ENCODE results near the gene LOC128125822.
A peak's percentile ranks its signal among the peaks of the same experiment; 100 is the strongest.

The LOC128125822 gene

DNA sequence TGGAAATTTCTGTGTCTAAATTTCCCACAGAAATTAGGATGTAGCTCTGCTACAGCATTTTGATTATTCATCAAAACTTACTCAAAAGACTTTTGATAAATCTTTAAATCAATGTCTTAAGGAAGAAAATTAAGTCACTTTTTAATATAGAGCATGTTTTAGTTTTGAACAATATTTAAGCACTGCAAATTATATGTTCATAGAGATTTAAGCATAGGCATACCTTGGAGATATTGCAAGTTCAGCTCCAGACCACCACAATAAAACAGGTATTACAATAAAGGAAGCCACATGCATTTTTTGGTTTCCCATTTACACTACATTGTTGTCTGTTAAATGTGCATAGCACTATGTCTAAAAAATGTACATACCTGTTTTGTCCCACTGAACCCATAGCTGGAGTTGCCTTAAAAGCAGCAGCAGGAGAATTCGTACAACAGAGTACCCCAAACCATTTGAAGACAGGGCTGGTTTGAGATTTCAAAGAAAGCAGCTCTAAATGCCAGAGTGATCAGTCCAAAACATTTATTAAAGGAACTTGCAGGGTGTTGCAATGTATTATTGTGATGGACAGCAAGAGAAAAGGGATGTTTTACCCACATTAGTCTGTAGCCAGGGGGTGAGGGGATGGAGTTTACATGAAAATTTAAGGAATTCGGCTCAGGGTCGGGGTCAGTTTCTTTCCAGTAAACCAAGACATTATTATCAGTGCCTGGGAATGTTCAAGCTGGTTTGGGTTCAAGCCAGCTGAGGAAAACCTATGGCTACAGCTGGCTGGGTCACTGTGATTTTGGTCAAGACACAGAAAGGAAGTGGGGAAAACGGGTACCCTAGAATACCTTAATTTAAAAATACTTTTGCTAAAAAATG lies 6.3 kb upstream of the LOC128125822 start:
- no peak for ATAC-seq (ENCODE audit: low FRiP score)
- TF ChIP-seq, protein P1, sequence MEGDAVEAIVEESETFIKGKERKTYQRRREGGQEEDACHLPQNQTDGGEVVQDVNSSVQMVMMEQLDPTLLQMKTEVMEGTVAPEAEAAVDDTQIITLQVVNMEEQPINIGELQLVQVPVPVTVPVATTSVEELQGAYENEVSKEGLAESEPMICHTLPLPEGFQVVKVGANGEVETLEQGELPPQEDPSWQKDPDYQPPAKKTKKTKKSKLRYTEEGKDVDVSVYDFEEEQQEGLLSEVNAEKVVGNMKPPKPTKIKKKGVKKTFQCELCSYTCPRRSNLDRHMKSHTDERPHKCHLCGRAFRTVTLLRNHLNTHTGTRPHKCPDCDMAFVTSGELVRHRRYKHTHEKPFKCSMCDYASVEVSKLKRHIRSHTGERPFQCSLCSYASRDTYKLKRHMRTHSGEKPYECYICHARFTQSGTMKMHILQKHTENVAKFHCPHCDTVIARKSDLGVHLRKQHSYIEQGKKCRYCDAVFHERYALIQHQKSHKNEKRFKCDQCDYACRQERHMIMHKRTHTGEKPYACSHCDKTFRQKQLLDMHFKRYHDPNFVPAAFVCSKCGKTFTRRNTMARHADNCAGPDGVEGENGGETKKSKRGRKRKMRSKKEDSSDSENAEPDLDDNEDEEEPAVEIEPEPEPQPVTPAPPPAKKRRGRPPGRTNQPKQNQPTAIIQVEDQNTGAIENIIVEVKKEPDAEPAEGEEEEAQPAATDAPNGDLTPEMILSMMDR (IDR thresholded peaks at IDR 0.05): no peak
- no peak for DNase-seq (ENCODE audit: low spot score)

DNA sequence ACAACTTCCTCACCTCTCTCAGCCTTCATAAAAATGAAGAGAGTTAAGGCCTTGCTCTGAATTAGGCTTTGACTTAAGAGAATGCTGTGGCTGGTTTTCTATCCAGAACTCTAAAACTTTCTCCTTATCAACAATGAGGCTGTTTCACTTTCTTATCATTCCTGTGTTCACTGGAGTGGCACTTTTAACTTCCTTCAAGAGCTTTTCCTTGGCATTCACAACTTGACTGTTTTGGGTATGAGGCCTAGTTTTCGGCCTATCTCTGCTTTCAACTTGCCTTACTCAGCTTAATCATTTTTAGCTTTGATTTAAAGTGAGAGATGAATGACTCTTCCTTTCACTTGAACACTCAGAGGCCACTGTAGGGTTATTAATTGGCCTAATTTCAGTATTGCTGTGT lies 4.3 kb upstream of the LOC128125822 start:
- ATAC-seq (ENCODE audit: low FRiP score) (no peak), DNase-seq (ENCODE audit: low spot score) (no peak)
- TF ChIP-seq, protein P1 (IDR thresholded peaks at IDR 0.05): no peak

DNA sequence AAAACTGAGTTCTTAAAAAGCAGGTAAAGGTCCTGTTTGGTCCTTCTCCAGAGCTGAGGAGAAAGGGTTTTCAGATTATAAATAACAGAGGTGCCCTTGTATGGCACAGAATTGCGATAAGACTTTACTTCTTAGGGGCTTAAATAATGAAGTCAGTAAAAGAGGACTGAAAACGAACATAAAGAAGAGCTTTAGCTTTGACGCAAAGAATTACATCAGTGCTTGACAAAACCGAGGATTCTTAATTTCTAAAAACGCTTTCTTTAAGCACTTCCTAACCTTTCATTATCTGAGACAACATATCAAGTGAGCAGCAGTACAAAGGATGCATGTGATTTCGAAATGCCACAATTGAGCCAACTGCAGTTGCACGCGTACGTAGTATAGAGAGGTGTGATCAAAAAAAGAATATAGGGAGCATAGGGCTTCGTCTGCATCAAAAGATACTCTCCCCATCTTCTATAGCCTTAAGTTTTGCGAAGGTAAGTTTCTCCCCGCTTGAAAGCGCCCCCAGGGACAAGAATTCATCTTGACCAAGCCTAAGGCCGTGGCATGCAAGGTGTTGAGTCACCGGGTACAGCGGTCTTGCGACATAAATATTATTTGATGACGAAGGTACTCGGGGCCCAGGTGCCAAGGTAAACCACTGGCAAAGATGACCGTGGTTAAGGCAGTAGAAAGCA lies 778 bp upstream of the LOC128125822 start:
- TF ChIP-seq, protein P1 (IDR thresholded peaks at IDR 0.05): no peak
- DNase-seq (ENCODE audit: low spot score) (peak; percentile 69), ATAC-seq (ENCODE audit: low FRiP score) (peak; percentile 76)

DNA sequence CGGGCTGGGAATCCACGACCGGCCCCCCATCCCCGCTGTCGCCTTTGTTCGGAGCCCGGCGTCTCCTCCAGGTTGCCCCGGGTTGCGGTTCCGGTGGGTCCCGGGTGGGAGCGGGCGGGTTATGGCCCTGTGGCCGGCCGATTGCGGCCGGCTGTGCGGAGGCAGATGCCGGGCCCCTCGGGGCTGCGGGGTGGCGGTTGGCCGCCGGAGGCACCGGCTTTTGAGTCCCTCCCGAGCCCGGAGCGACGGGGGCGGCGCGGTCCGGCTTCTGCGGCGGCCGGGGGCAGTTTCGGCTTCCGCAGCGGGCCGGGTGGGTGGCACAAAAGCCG lies 431 bp downstream of the LOC128125822 start:
- TF ChIP-seq, protein P1 (IDR thresholded peaks at IDR 0.05): no peak
- ATAC-seq (ENCODE audit: low FRiP score) (no peak), DNase-seq (ENCODE audit: low spot score) (no peak)

DNA sequence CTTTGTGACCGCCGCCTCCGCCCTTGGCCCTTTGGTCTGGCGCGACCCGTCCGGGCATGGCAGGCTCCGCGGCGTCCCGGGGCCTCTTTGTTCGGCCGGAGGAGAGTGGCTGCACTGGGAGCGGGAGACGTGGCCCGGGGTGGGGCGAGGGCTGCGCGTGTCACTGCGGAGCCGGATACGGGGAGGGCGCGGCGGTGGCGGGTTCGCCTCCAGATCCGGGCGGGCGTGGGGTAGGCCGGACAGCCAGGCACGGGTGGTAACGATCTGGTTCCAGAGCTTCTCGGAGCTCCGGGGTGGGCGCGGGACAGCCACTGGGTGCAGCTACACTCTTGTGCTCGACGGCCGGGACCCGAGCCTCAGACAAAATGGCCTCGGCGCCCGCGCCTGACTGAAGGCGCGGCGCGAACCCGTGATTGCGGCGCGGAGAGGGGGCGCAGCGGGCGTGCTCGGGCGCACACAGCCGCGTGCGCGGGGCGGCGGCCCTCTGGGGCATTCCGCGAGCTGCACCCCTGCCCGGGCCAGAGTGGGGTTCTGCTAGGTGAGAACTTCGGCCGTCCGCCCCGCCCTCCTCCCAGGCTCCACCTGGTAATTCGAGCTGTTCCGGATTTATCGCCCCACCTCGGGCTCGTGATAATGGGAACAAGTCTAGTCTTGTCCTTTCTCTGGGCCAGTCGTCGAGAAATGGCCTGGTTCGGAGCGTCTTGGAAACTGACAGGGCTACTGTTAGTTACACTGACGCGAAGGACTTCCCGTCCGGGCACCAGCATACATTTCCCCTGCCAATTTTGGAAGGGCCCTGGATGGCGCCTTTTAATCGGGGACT lies 1.0 kb downstream of the LOC128125822 start:
- ATAC-seq (ENCODE audit: low FRiP score) (peak; percentile 46), DNase-seq (ENCODE audit: low spot score) (peak; percentile 52)
- TF ChIP-seq, protein P1 (IDR thresholded peaks at IDR 0.05): no peak

DNA sequence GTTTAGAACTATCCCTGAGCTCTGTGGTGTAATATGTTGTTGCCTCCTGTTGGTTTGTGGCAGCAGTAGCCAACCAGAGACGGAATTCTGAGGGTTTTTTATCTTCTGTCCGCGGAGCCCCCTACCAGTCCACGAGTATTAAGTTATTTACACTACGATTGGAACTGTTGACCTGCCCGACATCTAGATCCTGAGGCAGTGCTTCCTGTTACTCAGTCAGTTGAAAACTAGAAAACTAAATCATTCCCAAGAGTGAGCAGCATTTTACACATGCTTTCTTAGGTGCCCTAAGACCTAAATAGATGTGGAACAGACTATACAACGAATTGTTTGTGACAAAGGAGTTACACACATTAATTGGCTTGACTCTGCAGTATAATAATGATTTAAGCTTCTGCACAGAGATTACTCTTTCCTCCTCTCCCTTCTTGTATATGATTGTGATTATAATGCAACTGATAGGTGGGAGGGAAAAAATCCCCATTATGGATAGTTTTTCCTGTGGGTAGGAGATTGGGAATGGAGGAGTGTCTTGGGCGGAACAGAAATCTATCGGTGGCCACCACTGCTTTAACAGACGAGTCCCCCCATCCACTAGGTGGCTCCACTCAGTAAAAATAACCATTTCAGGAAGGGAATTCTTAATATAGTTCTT lies 1.7 kb downstream of the LOC128125822 start:
- ATAC-seq (ENCODE audit: low FRiP score): no peak
- TF ChIP-seq, protein P1 (IDR thresholded peaks at IDR 0.05): no peak
- DNase-seq (ENCODE audit: low spot score): no peak
